ENCODE measurements around the gene RAB1A. TPM values are rescaled to one million over a fixed set of nuclear protein-coding genes. Genes with fewer than 3 reads are reported as not detected.

The RAB1A gene
- polyA plus RNA-seq, 2 of the 4 experiments (the other 2 are of a cell fraction): 308 to 417 TPM

DNA sequence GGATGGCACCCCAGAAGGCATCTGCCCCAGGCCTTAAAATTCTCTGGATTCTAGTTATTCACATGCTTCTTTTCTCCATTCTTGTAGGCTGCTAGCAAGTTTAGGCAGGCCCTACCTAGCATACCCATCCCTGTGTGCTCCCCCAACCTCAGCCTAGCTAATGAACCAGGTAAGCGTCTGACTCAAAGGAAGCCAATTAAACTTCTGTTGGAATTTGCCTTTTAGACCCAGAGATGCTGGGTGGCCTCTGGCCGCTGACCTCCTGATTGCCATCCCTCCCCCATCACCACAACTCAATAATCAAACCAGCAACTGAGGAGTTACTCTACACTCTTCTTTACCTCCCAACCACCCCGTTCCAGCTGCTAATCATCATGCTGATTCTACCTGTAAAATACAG is 92.7 kb downstream of the RAB1A start:
- Histone ChIP-seq H3K4me3 (no peak overlapping the region), H3K4me1 (peaks cover 3% of the 10 kb centered on the region; the same call in 2 of the 3 replicates), H3K4me2 (no peak overlapping the region), H3K9me3 (no peaks in the 10 kb centered on the region), H3K27ac (no peak overlapping the region)
- ChIA-PET CTCF (interaction anchor here (1.1 to 11.8 kb wide), 2 partner anchors 11 to 117 kb away, joined by 3 to 177 read pairs; no protein-coding TSS in a partner anchor), POLR2A (interaction anchor here (0.6 kb wide), 1 partner anchor 96 kb away, joined by 4 read pairs; no protein-coding TSS in a partner anchor)
- ATAC-seq: no peak
- TF ChIP-seq MAFK (IDR thresholded peaks at IDR 0.05; ENCODE audit: partially characterized antibody): no peak
- TF ChIP-seq JUNB (IDR thresholded peaks at IDR 0.05): no peak
- TF ChIP-seq HEYL (CRISPR knock-in tag; IDR thresholded peaks at IDR 0.05): no peak
- no peak for TF ChIP-seq RARB (CRISPR knock-in tag; IDR thresholded peaks at IDR 0.05)
- no peak for TF ChIP-seq SMC3 (IDR thresholded peaks at IDR 0.05)
- TF ChIP-seq FOSB (CRISPR knock-in tag; IDR thresholded peaks at IDR 0.05): no peak
- TF ChIP-seq SREBF2 (IDR thresholded peaks at IDR 0.05): no peak
- TF ChIP-seq, protein P1, sequence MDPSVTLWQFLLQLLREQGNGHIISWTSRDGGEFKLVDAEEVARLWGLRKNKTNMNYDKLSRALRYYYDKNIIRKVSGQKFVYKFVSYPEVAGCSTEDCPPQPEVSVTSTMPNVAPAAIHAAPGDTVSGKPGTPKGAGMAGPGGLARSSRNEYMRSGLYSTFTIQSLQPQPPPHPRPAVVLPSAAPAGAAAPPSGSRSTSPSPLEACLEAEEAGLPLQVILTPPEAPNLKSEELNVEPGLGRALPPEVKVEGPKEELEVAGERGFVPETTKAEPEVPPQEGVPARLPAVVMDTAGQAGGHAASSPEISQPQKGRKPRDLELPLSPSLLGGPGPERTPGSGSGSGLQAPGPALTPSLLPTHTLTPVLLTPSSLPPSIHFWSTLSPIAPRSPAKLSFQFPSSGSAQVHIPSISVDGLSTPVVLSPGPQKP (IDR thresholded peaks at IDR 0.05; ENCODE audit: low read depth, low read length): no peak
- TF ChIP-seq CHD2 (IDR thresholded peaks at IDR 0.05; ENCODE audit: low read length, partially characterized antibody): no peak
- TF ChIP-seq ZSCAN20 (CRISPR knock-in tag; IDR thresholded peaks at IDR 0.05): no peak
- TF ChIP-seq POLR2A (IDR thresholded peaks at IDR 0.05; ENCODE audit: low read length): no peak
- no peak for TF ChIP-seq KDM1A (IDR thresholded peaks at IDR 0.05; ENCODE audit: low read depth)
- no peak for FAIRE-seq
- no peak for DNase-seq (ENCODE audit: low read depth in 1 of 2, low spot score in 1 of 2)
- 75% methylated on average over 3 of the region's 3 CpGs for WGBS (ENCODE audit: missing lambda C conversion rate)

Small RNA genes within 50 kb of the gene (small RNA-seq; reads per million reads assigned to genes)
- gene RF00090: 0 reads per million in 6 experiments

Other genes with a start within 250 kb of the RAB1A start
- gene SLC1A4, start 140.7 kb downstream of the RAB1A start, polyA plus RNA-seq (2011; rRNA removed): 22.9 and 26.4 TPM in 2 replicates
- 9.1 to 10.4 TPM (median 9.5 TPM) in 3 replicates for gene SLC1A4, start 140.7 kb downstream of the RAB1A start, polyA plus RNA-seq (2017; fragmentation: RNase III; extraction: RNeasy Plus Mini Kit Qiagen cat#74134 plus additional on column Dnase treatment)
- gene CEP68, start 73.7 kb downstream of the RAB1A start, polyA plus RNA-seq (2011; rRNA removed): 9.2 and 9.3 TPM in 2 replicates
- gene CEP68, start 73.7 kb downstream of the RAB1A start, polyA plus RNA-seq (2017; fragmentation: RNase III; extraction: RNeasy Plus Mini Kit Qiagen cat#74134 plus additional on column Dnase treatment): 6.3 to 6.9 TPM (median 6.8 TPM) in 3 replicates
- gene ACTR2, start 97.7 kb upstream of the RAB1A start, polyA plus RNA-seq (2011; rRNA removed): 233 and 270 TPM in 2 replicates
- 268 to 303 TPM (median 278 TPM) in 3 replicates for gene ACTR2, start 97.7 kb upstream of the RAB1A start, polyA plus RNA-seq (2017; fragmentation: RNase III; extraction: RNeasy Plus Mini Kit Qiagen cat#74134 plus additional on column Dnase treatment)

Data from A549 (cell line).